HepG2 (cell line): Measurements from ENCODE around the gene RPS14. TPM values are rescaled to one million over a fixed set of nuclear protein-coding genes. Genes with fewer than 3 reads are reported as not detected.
A peak's percentile ranks its signal among the peaks of the same experiment; 100 is the strongest.

Source experiments
- ATAC-seq: fragments of 200-7000 bp; cut with Tn5 transposase; 3 replicates; pipeline ENCODE4 v1.9.1; 2020; ENCODE audit warnings: mild to moderate bottlenecking, moderate library complexity
- BruUV-seq: library from RNA; stranded (reverse); fragments of 400-500 nt; replicated peaks from 2 replicates; lab custom pipeline; 2021; lab: Mats Ljungman, UMichigan
- CTCF ChIA-PET: fragments of 300-600 bp; formaldehyde crosslinking; extraction: SDS; loops from one replicate; lab custom pipeline; 2021; ENCODE audit warnings: low total read pairs, inconsistent platforms, low intra/inter-chr PET ratio; lab: Yijun Ruan, JAX
- POLR2A ChIA-PET: fragments of 350-600 bp; sonication (Branson Sonifier 250); formaldehyde crosslinking; loops from one replicate; lab custom pipeline; 2020; ENCODE audit warnings: antibody characterized with exemption, inconsistent platforms; lab: Yijun Ruan, JAX
- DNase-seq: peaks from one replicate; pipeline ENCODE4 v3.0.0-alpha.2; 2015; ENCODE audit warnings: low spot score
- FAIRE-seq: peaks from 3 replicates; lab custom pipeline; 2011; peaks lifted over from hg19 to GRCh38; lab: Jason Lieb, UNC
- H2AFZ ChIP-seq: one replicate; pipeline ENCODE4 v1.6.1; 2011; ENCODE audit warnings: low read length, inconsistent platforms
- H3K27ac ChIP-seq: fragments of 300-600 bp; 3 replicates; pipeline ENCODE4 v1.8.0; 2011; ENCODE audit warnings: mixed run types, mild to moderate bottlenecking, mixed read lengths, low read length, inconsistent platforms; ENCODE audit not compliant: insufficient read depth; ENCODE audit errors: extremely low read length
- H3K27me3 ChIP-seq, 2 experiments: fragments of 200-600 bp in 1 of 2; 2 replicates in 1 of 2; 3 replicates in 1 of 2; pipeline versions ENCODE4 v1.6.0 to v1.8.0; 2011; ENCODE audit warnings: low read length in 2 of 2, mild to moderate bottlenecking in 2 of 2, moderate library complexity in 2 of 2, inconsistent platforms in 1 of 2; ENCODE audit not compliant: insufficient read depth in 2 of 2, control insufficient read depth in 1 of 2
- H3K36me3 ChIP-seq, 2 experiments: fragments of 200-600 bp in 1 of 2; replicated peaks in 1 of 2; 2 replicates in 1 of 2; 3 replicates in 1 of 2; pipeline versions ENCODE4 v1.5.1 to v1.8.0; 2011; ENCODE audit warnings: low read length in 2 of 2, inconsistent platforms in 1 of 2; ENCODE audit not compliant: insufficient read depth in 2 of 2, control insufficient read depth in 1 of 2
- H3K4me1 ChIP-seq: 2 replicates; pipeline ENCODE4 v1.5.1; 2012; ENCODE audit warnings: low read length, inconsistent platforms; ENCODE audit not compliant: insufficient read depth
- H3K4me2 ChIP-seq: 2 replicates; pipeline ENCODE4 v1.6.0; 2011; ENCODE audit warnings: low read depth, low read length, inconsistent platforms
- H3K4me3 ChIP-seq, 3 experiments: fragments of 200-600 bp in 1 of 3; sonication (generic), shearing (Covaris generic) in 1 of 3; replicated peaks in 1 of 3; 2 replicates each; pipeline ENCODE4 v1.5.1; 2011 to 2016; ENCODE audit warnings: low read length in 3 of 3, inconsistent platforms in 2 of 3, low read depth in 2 of 3, mild to moderate bottlenecking in 2 of 3, control low read depth in 1 of 3, mixed read lengths in 1 of 3; ENCODE audit not compliant: insufficient read depth in 1 of 3
- H3K79me2 ChIP-seq: one replicate; pipeline ENCODE4 v1.6.1; 2011; ENCODE audit warnings: low read length, inconsistent platforms; ENCODE audit not compliant: insufficient read depth
- H3K9ac ChIP-seq: 2 replicates; pipeline ENCODE4 v1.6.0; 2011; ENCODE audit warnings: mild to moderate bottlenecking, low read depth, low read length, inconsistent platforms; ENCODE audit not compliant: insufficient read depth
- H3K9me3 ChIP-seq: 2 replicates; pipeline ENCODE4 v1.5.1; 2012; ENCODE audit warnings: mild to moderate bottlenecking, low read length
- H4K20me1 ChIP-seq: 2 replicates; pipeline ENCODE4 v1.6.0; 2011; ENCODE audit warnings: inconsistent platforms, mild to moderate bottlenecking, low read length, moderate library complexity; ENCODE audit not compliant: insufficient read depth
- CHD4 ChIP-seq: fragments of 200-600 bp; sonication (generic); IDR thresholded peaks from 2 replicates; pipeline ENCODE4 v1.7.0; 2017; ENCODE audit warnings: mild to moderate bottlenecking, low read length, borderline replicate concordance
- RBM39 ChIP-seq: fragments of 200-400 bp; formaldehyde crosslinking; IDR thresholded peaks from one replicate; pipeline ENCODE4 v1.6.1; 2018; ENCODE audit warnings: antibody characterized with exemption, mild to moderate bottlenecking, low read depth, low read length; ENCODE audit not compliant: poor library complexity, severe bottlenecking
- TOPORS ChIP-seq: sonication (generic); formaldehyde crosslinking; IDR thresholded peaks from 2 replicates; pipeline ENCODE4 v1.8.0; 2023; ENCODE audit warnings: mild to moderate bottlenecking, missing genetic modification reagents
- ZNF781 ChIP-seq: sonication (generic); formaldehyde crosslinking; IDR thresholded peaks from 2 replicates; pipeline ENCODE4 v1.5.1; 2020; ENCODE audit warnings: borderline replicate concordance, mild to moderate bottlenecking, missing genetic modification reagents; ENCODE audit errors: not compliant biosample characterization
- ZNF816 ChIP-seq: sonication (generic); formaldehyde crosslinking; IDR thresholded peaks from 2 replicates; pipeline ENCODE4 v1.8.0; 2022; ENCODE audit warnings: missing genetic modification reagents, mild to moderate bottlenecking, borderline replicate concordance
- ZNF841 ChIP-seq: sonication (generic); formaldehyde crosslinking; IDR thresholded peaks from 2 replicates; pipeline ENCODE4 v1.8.1; 2023; ENCODE audit warnings: missing genetic modification reagents, borderline replicate concordance
- WGBS: methylation state at CpG from one replicate; pipeline ENCODE4 v1.1.6; 2017; ENCODE audit warnings: low lambda C conversion rate; 5-methylcytosine and 5-hydroxymethylcytosine counted together
- in situ Hi-C: cut with HindIII; loops from 2 replicates; pipeline ENCODE4 v1.10.0; 2017; ENCODE audit warnings: low pct_unique_long_range_greater_than_20kb; ENCODE audit not compliant: extremely low pct_ligation_motif_present
- intact Hi-C: fragments of 100-400 bp; cut with micrococcal nuclease; formaldehyde crosslinking; loops from one replicate; pipeline ENCODE4 v1.10.0; 2022; ENCODE audit not compliant: unreplicated experiment
- polyA plus RNA-seq, 8 experiments: library from polyadenylated mRNA; depleted of rRNA in 3 of 8; stranded (reverse) in 7 of 8; unstranded in 1 of 8; fragments of >200 nt; fragmentation: Illumina TruSeq in 4 of 8; extraction: Trizol in 4 of 8; gene quantifications; 2 replicates each; pipeline versions ENCODE4 v1.2.1 to v1.2.3, GENCODE V29; 2011 to 2016; ENCODE audit warnings: low read depth in 4 of 8, missing spikeins in 1 of 8, mixed read lengths in 1 of 8; ENCODE audit not compliant: insufficient read depth in 1 of 8
- total RNA-seq, 5 experiments: library from RNA; depleted of rRNA; stranded (reverse); fragments of >200 nt; fragmentation: Illumina TruSeq; extraction: Trizol; gene quantifications; 2 replicates each; pipeline ENCODE4 v1.2.3, GENCODE V29; 2016; ENCODE audit warnings: low read depth in 1 of 5

The RPS14 gene
- total and polyA plus RNA-seq, 2 of the 13 experiments (the other 11 are each of a cell fraction or from before 2014, with no cell fraction given), result 2,116 to 3,295 TPM

GRCh38 chr5:150428978-150429377, 20.6 kb downstream of the RPS14 start:
- WGBS, result 20% methylated on average over 2 of the region's 5 CpGs
- peak overlapping the region in 2 of 3 experiments; percentile 49 to 71; a peak in 2 of 6 replicates for H3K4me3 ChIP-seq
- DNase-seq, result no peak
- no peaks in the 10 kb centered on the region for H3K36me3 ChIP-seq
- H3K27me3 ChIP-seq, result no peaks in the 10 kb centered on the region; a peak in 1 of 5 replicates
- no peak overlapping the region for H2AFZ ChIP-seq
- peak overlapping the region; percentile 80; the same call in 1 of the 2 replicates for H3K9ac ChIP-seq
- ChIA-PET CTCF (no interaction called here), POLR2A (interaction anchor here (1.0 to 2.1 kb wide), 9 partner anchors 12 to 113 kb away, joined by 3 to 33 read pairs (median 6); partner anchors contain the start of genes CD74 and RPS14)
- no TSS peak for BruUV-seq
- intact Hi-C loops, result loop anchor here (2.0 to 10.0 kb wide), 2 partner anchors 16 to 284 kb away; partner anchors contain the start of gene CD74
- FAIRE-seq, result no peak
- in situ Hi-C loops, result no loop called here
- no peaks in the 10 kb centered on the region for H4K20me1 ChIP-seq
- no peak for ATAC-seq
- no peaks in the 10 kb centered on the region for H3K79me2 ChIP-seq
- H3K4me2 ChIP-seq, result peak overlapping the region; percentile 99
- no peaks in the 10 kb centered on the region for H3K9me3 ChIP-seq
- H3K4me1 ChIP-seq, result peaks cover 45% of the 10 kb centered on the region
- TF ChIP-seq ZNF841 (CRISPR knock-in tag) (no peak), RBM39 (peak; percentile 24), ZNF781 (CRISPR knock-in tag) (no peak), CHD4 (peak; percentile 84), ZNF816 (CRISPR knock-in tag) (no peak), TOPORS (no peak)
- H3K27ac ChIP-seq, result peak overlapping the region; percentile 89
